Measurements from ENCODE around the gene PCDHGC4.

PCDHGC4 gene

DNA sequence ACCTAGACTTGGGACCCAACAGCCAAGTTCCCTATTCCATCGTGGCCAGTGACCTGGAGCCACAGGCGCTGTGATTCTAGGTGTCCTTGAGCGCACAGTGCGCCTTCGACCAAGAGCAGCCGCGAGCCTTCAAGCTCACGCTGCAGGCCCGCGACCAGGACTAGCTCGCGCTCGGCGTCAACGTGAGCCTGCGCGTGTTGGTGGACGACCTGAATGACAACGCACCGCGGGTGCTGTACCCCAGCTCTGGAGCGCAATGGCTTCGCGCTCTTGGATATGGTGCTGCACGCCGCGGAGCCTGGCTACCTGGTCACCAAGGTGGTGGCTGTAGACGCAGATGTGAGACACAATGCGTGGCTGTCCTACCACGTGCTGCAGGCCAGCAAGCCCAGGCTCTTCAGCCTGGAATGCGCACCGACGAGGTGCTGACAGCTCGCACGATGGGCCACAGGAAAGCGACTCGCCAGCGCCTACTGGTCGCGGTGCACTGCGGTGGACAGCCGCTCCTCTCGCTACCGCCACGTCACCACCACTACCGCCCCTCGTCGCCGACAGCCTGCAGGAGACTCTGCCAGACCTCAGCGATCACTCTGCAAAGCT, 43.2 kb upstream of the PCDHGC4 start:
- Histone ChIP-seq H3K27me3 (ENCODE audit: low read depth, low read length) (peaks cover 3% of the 10 kb centered on the region; the same call in 1 of the 2 replicates), H3K27ac (ENCODE audit: low read length) (no peak overlapping the region), H3K4me2 (ENCODE audit: low read length) (no peak overlapping the region), H3K9ac (ENCODE audit: low read length) (no peak overlapping the region), H3K4me1 (ENCODE audit: low read length) (no peaks in the 10 kb centered on the region), H3K4me3 (ENCODE audit: low read length) (no peak overlapping the region), H4K20me1 (ENCODE audit: insufficient read depth, low read length) (no peaks in the 10 kb centered on the region), H3K9me3 (ENCODE audit: insufficient read depth, low read length) (no peaks in the 10 kb centered on the region), H3K79me2 (ENCODE audit: low read length) (no peaks in the 10 kb centered on the region), H2AFZ (ENCODE audit: low read depth, low read length) (no peak overlapping the region), H3K36me3 (replicated peaks; ENCODE audit: low read depth, low read length) (no peaks in the 10 kb centered on the region)
- TF ChIP-seq, protein P1, sequence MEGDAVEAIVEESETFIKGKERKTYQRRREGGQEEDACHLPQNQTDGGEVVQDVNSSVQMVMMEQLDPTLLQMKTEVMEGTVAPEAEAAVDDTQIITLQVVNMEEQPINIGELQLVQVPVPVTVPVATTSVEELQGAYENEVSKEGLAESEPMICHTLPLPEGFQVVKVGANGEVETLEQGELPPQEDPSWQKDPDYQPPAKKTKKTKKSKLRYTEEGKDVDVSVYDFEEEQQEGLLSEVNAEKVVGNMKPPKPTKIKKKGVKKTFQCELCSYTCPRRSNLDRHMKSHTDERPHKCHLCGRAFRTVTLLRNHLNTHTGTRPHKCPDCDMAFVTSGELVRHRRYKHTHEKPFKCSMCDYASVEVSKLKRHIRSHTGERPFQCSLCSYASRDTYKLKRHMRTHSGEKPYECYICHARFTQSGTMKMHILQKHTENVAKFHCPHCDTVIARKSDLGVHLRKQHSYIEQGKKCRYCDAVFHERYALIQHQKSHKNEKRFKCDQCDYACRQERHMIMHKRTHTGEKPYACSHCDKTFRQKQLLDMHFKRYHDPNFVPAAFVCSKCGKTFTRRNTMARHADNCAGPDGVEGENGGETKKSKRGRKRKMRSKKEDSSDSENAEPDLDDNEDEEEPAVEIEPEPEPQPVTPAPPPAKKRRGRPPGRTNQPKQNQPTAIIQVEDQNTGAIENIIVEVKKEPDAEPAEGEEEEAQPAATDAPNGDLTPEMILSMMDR (IDR thresholded peaks at IDR 0.05; ENCODE audit: low read depth, low read length): no peak
- no peak for TF ChIP-seq EZH2phosphoT487 (IDR thresholded peaks at IDR 0.05; ENCODE audit: low read depth)

DNA sequence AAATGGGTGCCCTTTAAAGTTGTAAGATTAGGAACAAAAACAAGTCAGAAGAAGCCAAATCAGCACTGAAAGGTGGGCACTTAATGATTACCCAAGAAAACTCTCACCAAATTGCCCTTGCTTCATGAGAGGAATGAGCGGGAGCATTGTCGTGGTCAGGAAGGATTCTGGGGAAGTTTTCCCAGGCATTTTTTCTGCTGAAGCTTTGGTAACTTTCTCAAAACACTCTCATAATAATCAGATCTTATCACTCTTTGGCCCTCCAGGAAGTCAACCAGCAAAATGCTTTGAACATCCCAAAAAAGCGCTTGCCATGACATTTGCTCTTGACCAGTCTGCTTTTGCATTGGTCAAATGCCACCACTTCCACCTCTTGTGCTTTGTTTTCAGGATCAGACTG, 19.5 kb upstream of the PCDHGC4 start:
- Histone ChIP-seq H3K9ac (ENCODE audit: low read length) (no peak overlapping the region), H3K27me3 (ENCODE audit: low read depth, low read length) (no peaks in the 10 kb centered on the region), H2AFZ (ENCODE audit: low read depth, low read length) (no peak overlapping the region), H3K79me2 (ENCODE audit: low read length) (no peaks in the 10 kb centered on the region), H3K36me3 (replicated peaks; ENCODE audit: low read depth, low read length) (no peaks in the 10 kb centered on the region), H3K9me3 (ENCODE audit: insufficient read depth, low read length) (no peaks in the 10 kb centered on the region), H4K20me1 (ENCODE audit: insufficient read depth, low read length) (no peaks in the 10 kb centered on the region), H3K27ac (ENCODE audit: low read length) (no peak overlapping the region), H3K4me2 (ENCODE audit: low read length) (no peak overlapping the region), H3K4me3 (ENCODE audit: low read length) (no peak overlapping the region), H3K4me1 (ENCODE audit: low read length) (no peaks in the 10 kb centered on the region)
- TF ChIP-seq, protein P1 (IDR thresholded peaks at IDR 0.05; ENCODE audit: low read depth, low read length): no peak
- TF ChIP-seq EZH2phosphoT487 (IDR thresholded peaks at IDR 0.05; ENCODE audit: low read depth): no peak

DNA sequence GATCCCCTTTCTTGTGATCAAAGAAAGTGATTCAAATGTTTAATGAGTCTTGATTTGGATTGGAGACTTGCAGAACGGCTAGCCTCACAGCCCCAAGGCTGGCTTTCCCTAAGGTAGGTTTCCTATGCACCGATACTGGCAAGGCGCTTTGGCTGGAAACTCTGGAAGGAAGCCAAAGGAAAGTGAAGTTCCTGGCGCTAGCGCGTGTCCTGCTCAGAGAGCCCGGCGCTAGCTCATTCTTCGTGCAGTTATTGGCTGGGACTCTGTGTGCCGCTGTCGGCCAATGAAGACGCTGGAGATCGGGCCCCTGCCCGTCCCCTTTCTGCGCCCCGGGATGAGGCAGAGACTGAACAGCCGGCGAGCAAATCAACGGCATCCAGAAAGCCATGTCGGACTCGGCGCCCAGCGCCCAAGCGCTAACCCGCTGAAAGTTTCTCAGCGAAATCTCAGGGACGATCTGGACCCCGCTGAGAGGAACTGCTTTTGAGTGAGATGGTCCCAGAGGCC, 9.2 kb upstream of the PCDHGC4 start, which contains the start of gene PCDHGC3:
Gene PCDHGC3 (plus strand): TSS at position 342 of the 507 bp plus-strand sequence. CDS start 151 bp downstream, at position 493.
- H4K20me1 ChIP-seq (ENCODE audit: insufficient read depth, low read length): no peaks in the 10 kb centered on the region
- H3K36me3 ChIP-seq (replicated peaks; ENCODE audit: low read depth, low read length): no peaks in the 10 kb centered on the region
- H3K4me3 ChIP-seq (ENCODE audit: low read length): peak within 1 kb of the TSS; percentile 85
- no peaks in the 10 kb centered on the region for H3K27me3 ChIP-seq (ENCODE audit: low read depth, low read length)
- no peaks in the 10 kb centered on the region for H3K4me1 ChIP-seq (ENCODE audit: low read length)
- no peak for TF ChIP-seq EZH2phosphoT487 (IDR thresholded peaks at IDR 0.05; ENCODE audit: low read depth)
- TF ChIP-seq, protein P1 (IDR thresholded peaks at IDR 0.05; ENCODE audit: low read depth, low read length): peak; percentile 30
- H3K27ac ChIP-seq (ENCODE audit: low read length): no peak within 1 kb of the TSS
- H3K4me2 ChIP-seq (ENCODE audit: low read length): peak within 1 kb of the TSS; percentile 89
- peak within 1 kb of the TSS; percentile 49 for H3K9ac ChIP-seq (ENCODE audit: low read length)
- H2AFZ ChIP-seq (ENCODE audit: low read depth, low read length): peak within 1 kb of the TSS; percentile 86
- H3K9me3 ChIP-seq (ENCODE audit: insufficient read depth, low read length): no peaks in the 10 kb centered on the region
- H3K79me2 ChIP-seq (ENCODE audit: low read length): no peaks in the 10 kb centered on the region

DNA sequence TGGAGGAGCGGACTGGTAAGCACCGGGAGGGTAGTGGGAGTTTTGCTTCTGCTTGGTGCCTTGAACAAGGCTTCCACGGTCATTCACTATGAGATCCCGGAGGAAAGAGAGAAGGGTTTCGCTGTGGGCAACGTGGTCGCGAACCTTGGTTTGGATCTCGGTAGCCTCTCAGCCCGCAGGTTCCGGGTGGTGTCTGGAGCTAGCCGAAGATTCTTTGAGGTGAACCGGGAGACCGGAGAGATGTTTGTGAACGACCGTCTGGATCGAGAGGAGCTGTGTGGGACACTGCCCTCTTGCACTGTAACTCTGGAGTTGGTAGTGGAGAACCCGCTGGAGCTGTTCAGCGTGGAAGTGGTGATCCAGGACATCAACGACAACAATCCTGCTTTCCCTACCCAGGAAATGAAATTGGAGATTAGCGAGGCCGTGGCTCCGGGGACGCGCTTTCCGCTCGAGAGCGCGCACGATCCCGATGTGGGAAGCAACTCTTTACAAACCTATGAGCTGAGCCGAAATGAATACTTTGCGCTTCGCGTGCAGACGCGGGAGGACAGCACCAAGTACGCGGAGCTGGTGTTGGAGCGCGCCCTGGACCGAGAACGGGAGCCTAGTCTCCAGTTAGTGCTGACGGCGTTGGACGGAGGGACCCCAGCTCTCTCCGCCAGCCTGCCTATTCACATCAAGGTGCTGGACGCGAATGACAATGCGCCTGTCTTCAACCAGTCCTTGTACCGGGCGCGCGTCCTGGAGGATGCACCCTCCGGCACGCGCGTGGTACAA, 8.5 kb upstream of the PCDHGC4 start:
- Histone ChIP-seq H3K9ac (ENCODE audit: low read length) (peak overlapping the region; percentile 49), H2AFZ (ENCODE audit: low read depth, low read length) (peak overlapping the region; percentile 86), H3K9me3 (ENCODE audit: insufficient read depth, low read length) (no peaks in the 10 kb centered on the region), H3K27ac (ENCODE audit: low read length) (no peak overlapping the region), H3K4me2 (ENCODE audit: low read length) (peak overlapping the region; percentile 89), H3K79me2 (ENCODE audit: low read length) (no peaks in the 10 kb centered on the region), H3K27me3 (ENCODE audit: low read depth, low read length) (no peaks in the 10 kb centered on the region), H3K4me1 (ENCODE audit: low read length) (no peaks in the 10 kb centered on the region), H3K4me3 (ENCODE audit: low read length) (peak overlapping the region; percentile 85), H4K20me1 (ENCODE audit: insufficient read depth, low read length) (no peaks in the 10 kb centered on the region), H3K36me3 (replicated peaks; ENCODE audit: low read depth, low read length) (no peaks in the 10 kb centered on the region)
- TF ChIP-seq, protein P1 (IDR thresholded peaks at IDR 0.05; ENCODE audit: low read depth, low read length): no peak
- TF ChIP-seq EZH2phosphoT487 (IDR thresholded peaks at IDR 0.05; ENCODE audit: low read depth): no peak

Data from OCI-LY3 (cell line).